Mesendoderm (in vitro differentiated cells): ENCODE results near the gene DNMT3B.
"Not testable (repeated sequence)": the region's sequence is repeated elsewhere in the genome, so short reads cannot be mapped to it uniquely, and the experiment has no call there.

Source experiments
- DNase-seq: peaks from one replicate; pipeline ENCODE4 v3.0.0; 2013
- H2AK5ac ChIP-seq: 2 replicates; pipeline ENCODE4 v1.6.1; 2013; ENCODE audit warnings: low read length, inconsistent platforms
- H2BK120ac ChIP-seq: 2 replicates; pipeline ENCODE4 v1.6.1; 2013; ENCODE audit warnings: low read depth, mild to moderate bottlenecking, low read length, moderate library complexity, mixed read lengths
- H2BK15ac ChIP-seq: replicated peaks from 2 replicates; pipeline ENCODE4 v1.6.1; 2013; ENCODE audit warnings: low read depth, mild to moderate bottlenecking, moderate library complexity
- H2BK5ac ChIP-seq: 2 replicates; pipeline ENCODE4 v1.6.1; 2013; ENCODE audit warnings: low read length, inconsistent platforms
- H3K18ac ChIP-seq: 2 replicates; pipeline ENCODE4 v1.6.1; 2013; ENCODE audit warnings: mild to moderate bottlenecking, low read length, mixed read lengths
- H3K23ac ChIP-seq: one replicate; pipeline ENCODE4 v1.6.1; 2013; ENCODE audit warnings: low read length
- H3K27ac ChIP-seq: 2 replicates; pipeline ENCODE4 v1.5.1; 2013; ENCODE audit warnings: low read depth, mild to moderate bottlenecking, inconsistent platforms, low read length, moderate library complexity
- H3K27me3 ChIP-seq: 2 replicates; pipeline ENCODE4 v1.6.1; 2013; ENCODE audit warnings: low read length, control low read depth, mild to moderate bottlenecking, inconsistent platforms; ENCODE audit not compliant: insufficient read depth, poor library complexity
- H3K36me3 ChIP-seq: 2 replicates; pipeline ENCODE4 v1.6.1; 2013; ENCODE audit warnings: low read length, inconsistent platforms; ENCODE audit not compliant: control insufficient read depth, insufficient read depth
- H3K4ac ChIP-seq: one replicate; pipeline ENCODE4 v1.6.1; 2013; ENCODE audit warnings: low read depth, mild to moderate bottlenecking, low read length, moderate library complexity
- H3K4me1 ChIP-seq: 2 replicates; pipeline ENCODE4 v1.6.1; 2013; ENCODE audit warnings: low read depth, low read length, inconsistent platforms; ENCODE audit not compliant: control insufficient read depth
- H3K4me2 ChIP-seq: 2 replicates; pipeline ENCODE4 v1.6.1; 2013; ENCODE audit warnings: low read length
- H3K4me3 ChIP-seq: 2 replicates; pipeline ENCODE4 v1.5.1; 2013; ENCODE audit warnings: mild to moderate bottlenecking, low read length
- H3K56ac ChIP-seq: one replicate; pipeline ENCODE4 v1.6.1; 2013; ENCODE audit warnings: low read length
- H3K79me1 ChIP-seq: 2 replicates; pipeline ENCODE4 v1.6.1; 2013; ENCODE audit warnings: low read length, inconsistent platforms
- H3K79me2 ChIP-seq: 2 replicates; pipeline ENCODE4 v1.6.1; 2013; ENCODE audit warnings: mild to moderate bottlenecking, low read length; ENCODE audit not compliant: control insufficient read depth, insufficient read depth
- H3K9ac ChIP-seq: 2 replicates; pipeline ENCODE4 v1.6.1; 2013; ENCODE audit warnings: low read length, inconsistent platforms
- H4K5ac ChIP-seq: one replicate; pipeline ENCODE4 v1.6.1; 2013; ENCODE audit warnings: low read length
- H4K8ac ChIP-seq: one replicate; pipeline ENCODE4 v1.6.1; 2013; ENCODE audit warnings: low read depth, mild to moderate bottlenecking, control low read depth, low read length, moderate library complexity
- WGBS: extraction: QIAGEN DNeasy Blood & Tissue Kit; methylation state at CpG from one replicate; pipeline ENCODE4 v1.1.7; 2013; ENCODE audit warnings: low lambda C conversion rate, missing lambda C conversion rate; ENCODE audit not compliant: insufficient coverage; ENCODE audit errors: extremely low coverage; 5-methylcytosine and 5-hydroxymethylcytosine counted together

The DNMT3B gene

GRCh38 chr20:32765230-32765875, 3.2 kb downstream of the DNMT3B start:
- Histone ChIP-seq H3K27ac (peak overlapping the region; percentile 53), H3K23ac (peak overlapping the region; percentile 75)

DNA sequence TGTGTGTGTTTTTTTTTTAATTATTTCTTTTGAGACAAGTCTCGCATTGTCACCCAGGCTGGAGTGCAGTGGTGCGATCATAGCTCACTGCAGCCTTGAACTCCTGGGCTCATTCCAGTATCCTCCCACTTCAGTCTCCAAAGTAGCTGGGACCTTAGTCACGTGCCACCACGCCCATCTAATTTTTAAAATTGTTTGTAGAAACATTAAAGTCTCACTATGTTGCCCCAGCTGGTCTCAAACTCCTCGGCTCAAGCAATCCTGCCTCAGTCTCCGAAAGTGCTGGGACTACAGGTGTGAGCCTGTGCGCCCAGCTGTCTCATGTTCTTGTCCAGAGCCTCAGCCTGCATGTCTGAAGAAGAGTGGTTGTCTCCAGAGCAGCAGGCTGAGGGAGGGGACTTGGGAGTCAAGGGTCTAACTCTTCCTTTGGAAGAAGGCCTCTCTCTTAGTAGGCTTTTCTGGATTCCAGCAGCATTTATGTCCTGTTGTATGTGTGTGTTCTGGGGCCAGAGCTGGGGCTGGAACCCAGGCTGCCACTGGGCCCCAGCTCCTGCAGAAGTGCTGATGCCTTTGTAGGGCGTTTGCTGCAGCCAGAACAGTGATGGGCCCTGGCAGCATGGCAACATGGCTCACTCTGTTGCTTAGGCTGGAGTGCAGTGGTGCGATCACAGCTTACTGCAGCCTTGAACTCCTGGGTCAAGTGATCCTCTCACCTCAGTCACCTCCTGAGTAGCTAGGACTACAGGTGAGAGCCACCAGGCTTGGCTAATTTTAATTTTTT, 5.4 kb downstream of the DNMT3B start:
- H3K27ac ChIP-seq: no peak overlapping the region
- H3K27me3 ChIP-seq: no peaks in the 10 kb centered on the region
- H3K4me1 ChIP-seq: peaks cover 6% of the 10 kb centered on the region
- no peak overlapping the region for H4K8ac ChIP-seq
- H2BK15ac ChIP-seq: no peak overlapping the region
- no peak overlapping the region for H2AK5ac ChIP-seq
- no CpG with 5 or more reads among the region's 9 CpGs for WGBS
- peak overlapping the region; percentile 58 for H3K56ac ChIP-seq
- peaks cover 89% of the 10 kb centered on the region for H3K79me2 ChIP-seq
- no peak overlapping the region for H4K5ac ChIP-seq
- H3K4me3 ChIP-seq: no peak overlapping the region
- H2BK5ac ChIP-seq: no peak overlapping the region
- no peak overlapping the region for H2BK120ac ChIP-seq
- H3K36me3 ChIP-seq: peaks cover 3% of the 10 kb centered on the region
- no peak overlapping the region for H3K4ac ChIP-seq
- H3K9ac ChIP-seq: no peak overlapping the region
- H3K4me2 ChIP-seq: no peak overlapping the region
- H3K79me1 ChIP-seq: peaks cover 5% of the 10 kb centered on the region
- no peak overlapping the region for H3K18ac ChIP-seq
- no peak overlapping the region for H3K23ac ChIP-seq
- DNase-seq: no peak

More at GRCh38 chr20:32765230-32765875, 3.2 kb downstream of the DNMT3B start:
- not testable (repeated sequence) for DNase-seq, H4K5ac ChIP-seq, H2BK120ac ChIP-seq, H2AK5ac ChIP-seq, H3K27me3 ChIP-seq, H4K8ac ChIP-seq, H3K79me1 ChIP-seq, H3K36me3 ChIP-seq, H3K4me3 ChIP-seq, H3K4me1 ChIP-seq
- H3K56ac ChIP-seq: peak overlapping the region; percentile 84
- peak overlapping the region; percentile 69 for H2BK5ac ChIP-seq
- peak overlapping the region; percentile 27 for H2BK15ac ChIP-seq
- peak overlapping the region; percentile 72 for H3K4me2 ChIP-seq
- peak overlapping the region; percentile 30 for H3K18ac ChIP-seq
- WGBS: no CpG with 5 or more reads among the region's 17 CpGs
- H3K9ac ChIP-seq: peak overlapping the region; percentile 75
- peaks cover 74% of the 10 kb centered on the region for H3K79me2 ChIP-seq
- H3K4ac ChIP-seq: peak overlapping the region; percentile 76

DNA sequence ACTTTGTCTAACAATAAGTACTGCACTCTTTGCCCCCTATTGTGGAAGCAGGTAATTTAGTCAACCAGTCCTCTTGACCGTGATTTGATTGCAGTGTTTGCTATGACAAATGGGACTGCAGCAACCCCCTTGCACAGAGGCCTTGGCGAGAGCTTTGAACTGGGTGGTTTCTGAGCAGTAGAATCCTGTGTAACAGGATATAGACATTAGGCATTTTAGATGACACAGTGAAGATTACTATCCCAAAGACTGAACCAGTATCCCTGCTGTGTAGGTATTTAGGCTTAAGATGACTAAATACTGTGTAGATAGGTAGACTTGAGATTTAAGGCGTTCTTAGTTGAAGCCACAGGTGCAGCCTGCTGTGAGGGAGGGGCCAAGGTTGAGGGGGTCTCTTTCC, 9.9 kb downstream of the DNMT3B start:
- peaks cover 12% of the 10 kb centered on the region for H3K4me1 ChIP-seq
- no peaks in the 10 kb centered on the region for H3K27me3 ChIP-seq
- no peak overlapping the region for H3K4me2 ChIP-seq
- no peak overlapping the region for H4K5ac ChIP-seq
- H3K4me3 ChIP-seq: no peak overlapping the region
- H4K8ac ChIP-seq: no peak overlapping the region
- peaks cover 91% of the 10 kb centered on the region for H3K79me2 ChIP-seq
- no peak overlapping the region for H3K23ac ChIP-seq
- H3K4ac ChIP-seq: no peak overlapping the region
- H3K56ac ChIP-seq: no peak overlapping the region
- H2BK5ac ChIP-seq: no peak overlapping the region
- H3K79me1 ChIP-seq: peaks cover 7% of the 10 kb centered on the region
- H2BK120ac ChIP-seq: no peak overlapping the region
- H3K27ac ChIP-seq: no peak overlapping the region
- DNase-seq: no peak
- no CpG with 5 or more reads among the region's 3 CpGs for WGBS
- H3K36me3 ChIP-seq: peaks cover 5% of the 10 kb centered on the region
- H3K18ac ChIP-seq: no peak overlapping the region
- H2BK15ac ChIP-seq: no peak overlapping the region
- H3K9ac ChIP-seq: no peak overlapping the region
- H2AK5ac ChIP-seq: no peak overlapping the region

DNA sequence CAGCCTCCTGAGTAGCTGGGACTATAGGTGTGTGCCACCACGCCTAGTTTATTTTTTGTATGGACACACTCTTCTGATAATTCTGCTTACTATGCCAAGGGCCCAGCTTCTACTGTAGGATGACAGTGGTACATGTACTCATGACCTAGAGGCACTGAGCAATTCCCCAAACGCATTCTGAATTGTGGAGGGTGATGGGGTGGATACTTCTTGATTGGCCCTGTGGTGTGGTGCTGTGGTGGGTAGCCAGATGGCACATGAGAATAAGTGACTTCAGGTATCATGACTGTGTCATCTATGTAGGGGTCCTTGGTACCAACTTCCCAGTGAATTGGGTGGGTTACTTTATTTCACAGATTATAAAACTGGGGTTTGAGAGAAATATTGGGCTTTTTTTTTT, 11.0 kb downstream of the DNMT3B start:
- Histone ChIP-seq H3K27ac (no peak overlapping the region), H3K4me1 (peaks cover 10% of the 10 kb centered on the region), H3K27me3 (no peaks in the 10 kb centered on the region), H4K5ac (no peak overlapping the region), H2BK120ac (no peak overlapping the region), H3K4me2 (no peak overlapping the region), H3K36me3 (peaks cover 7% of the 10 kb centered on the region), H2AK5ac (no peak overlapping the region), H3K79me1 (peaks cover 12% of the 10 kb centered on the region), H3K4ac (no peak overlapping the region), H3K9ac (no peak overlapping the region), H2BK15ac (no peak overlapping the region), H3K23ac (no peak overlapping the region), H4K8ac (no peak overlapping the region), H2BK5ac (no peak overlapping the region), H3K56ac (no peak overlapping the region), H3K4me3 (no peak overlapping the region), H3K18ac (no peak overlapping the region), H3K79me2 (peaks cover 90% of the 10 kb centered on the region)
- DNase-seq: no peak
- WGBS: no CpG with 5 or more reads among the region's 2 CpGs

GRCh38 chr20:32773855-32774254, 11.7 kb downstream of the DNMT3B start:
- Histone ChIP-seq H3K79me2 (peaks cover 90% of the 10 kb centered on the region), H3K56ac (no peak overlapping the region), H3K36me3 (peaks cover 3% of the 10 kb centered on the region), H4K8ac (no peak overlapping the region), H3K4me2 (no peak overlapping the region), H3K23ac (no peak overlapping the region), H2BK5ac (no peak overlapping the region), H3K27ac (no peak overlapping the region), H3K79me1 (peaks cover 15% of the 10 kb centered on the region), H2BK120ac (no peak overlapping the region), H2AK5ac (no peak overlapping the region), H3K9ac (no peak overlapping the region), H3K4me3 (no peak overlapping the region), H3K18ac (no peak overlapping the region), H2BK15ac (no peak overlapping the region), H3K4me1 (peaks cover 10% of the 10 kb centered on the region), H4K5ac (no peak overlapping the region), H3K27me3 (no peaks in the 10 kb centered on the region), H3K4ac (no peak overlapping the region)
- WGBS: no CpG with 5 or more reads among the region's 8 CpGs
- no peak for DNase-seq
